ENCODE measurements around the gene USB1. TPM values are rescaled to one million over a fixed set of nuclear protein-coding genes. Genes with fewer than 3 reads are reported as not detected.

The USB1 gene
- total and polyA plus RNA-seq, 2 experiments from 2014 or later = 7.6 to 48.4 TPM

- no peaks in the 10 kb centered on the region for H4K20me1 ChIP-seq (ENCODE audit: insufficient read depth)
- no peaks in the 10 kb centered on the region for H3K4me1 ChIP-seq (ENCODE audit: insufficient read depth)
- H3K36me3 ChIP-seq (ENCODE audit: low read depth) = no peaks in the 10 kb centered on the region
- no peak for TF ChIP-seq EZH2phosphoT487 (IDR thresholded peaks at IDR 0.05; ENCODE audit: insufficient read depth, low read depth)
- no peaks in the 10 kb centered on the region for H3K79me2 ChIP-seq (ENCODE audit: insufficient read depth)
- H3K9me2 ChIP-seq (ENCODE audit: insufficient read depth) = no peaks in the 10 kb centered on the region
- H3K27me3 ChIP-seq (replicated peaks; ENCODE audit: insufficient read depth) = no peaks in the 10 kb centered on the region
- no peak overlapping the region for H2AFZ ChIP-seq
- H3K27ac ChIP-seq = no peak overlapping the region
- H3K4me3 ChIP-seq = no peak overlapping the region
- H3K9ac ChIP-seq = no peak overlapping the region
- H3K9me3 ChIP-seq (ENCODE audit: low read depth) = no peaks in the 10 kb centered on the region
- in situ Hi-C loops (cut with MboI) = loop anchor here (10.0 kb wide), 1 partner anchor 81 kb away; no protein-coding TSS in a partner anchor
- no peak overlapping the region for H3K4me2 ChIP-seq (ENCODE audit: unreplicated experiment)
- no peaks in the 10 kb centered on the region for H3F3A ChIP-seq (ENCODE audit: insufficient read depth)
- DNase-seq = no peak
- WGBS, 2 experiments (ENCODE audit: low coverage in 1 of 2, low lambda C conversion rate in 2 of 2, missing lambda C conversion rate in 2 of 2) = 62 to 79% methylated on average over 9 to 14 of the region's 14 CpGs
Observed at GRCh38 chr16:58034128-58034685, 33.0 kb downstream of the USB1 start.

- no peak overlapping the region for H3K4me3 ChIP-seq
- H4K20me1 ChIP-seq (ENCODE audit: insufficient read depth) = no peaks in the 10 kb centered on the region
- no peaks in the 10 kb centered on the region for H3K4me1 ChIP-seq (ENCODE audit: insufficient read depth)
- H3K9ac ChIP-seq = no peak overlapping the region
- TF ChIP-seq EZH2 (IDR thresholded peaks at IDR 0.05; ENCODE audit: insufficient read depth, poor library complexity, severe bottlenecking) (no peak), EZH2phosphoT487 (IDR thresholded peaks at IDR 0.05; ENCODE audit: insufficient read depth, low read depth) (no peak)
- 77 to 80% methylated on average over 10 to 11 of the region's 11 CpGs for WGBS, 2 experiments (ENCODE audit: low coverage in 1 of 2, low lambda C conversion rate in 2 of 2, missing lambda C conversion rate in 2 of 2)
- in situ Hi-C loops (cut with MboI) = loop anchor here (10.0 kb wide), 1 partner anchor 80 kb away; no protein-coding TSS in a partner anchor
- H3F3A ChIP-seq (ENCODE audit: insufficient read depth) = no peaks in the 10 kb centered on the region
- no peak for DNase-seq
- H3K9me3 ChIP-seq (ENCODE audit: low read depth) = no peaks in the 10 kb centered on the region
- H3K27ac ChIP-seq = no peak overlapping the region
- H3K27me3 ChIP-seq (replicated peaks; ENCODE audit: insufficient read depth) = no peaks in the 10 kb centered on the region
- H2AFZ ChIP-seq = no peak overlapping the region
- no peaks in the 10 kb centered on the region for H3K36me3 ChIP-seq (ENCODE audit: low read depth)
- H3K79me2 ChIP-seq (ENCODE audit: insufficient read depth) = no peaks in the 10 kb centered on the region
- no peak overlapping the region for H3K4me2 ChIP-seq (ENCODE audit: unreplicated experiment)
- H3K9me2 ChIP-seq (ENCODE audit: insufficient read depth) = no peaks in the 10 kb centered on the region
Observed at GRCh38 chr16:58034774-58035173, 33.6 kb downstream of the USB1 start.

- no peak overlapping the region for H3K9ac ChIP-seq
- H3K79me2 ChIP-seq (ENCODE audit: insufficient read depth) = no peaks in the 10 kb centered on the region
- no peaks in the 10 kb centered on the region for H3K27me3 ChIP-seq (replicated peaks; ENCODE audit: insufficient read depth)
- H3K9me3 ChIP-seq (ENCODE audit: low read depth) = no peaks in the 10 kb centered on the region
- in situ Hi-C loops (cut with MboI) = loop anchor here (10.0 kb wide), 1 partner anchor 79 kb away; no protein-coding TSS in a partner anchor
- H4K20me1 ChIP-seq (ENCODE audit: insufficient read depth) = no peaks in the 10 kb centered on the region
- no peaks in the 10 kb centered on the region for H3K36me3 ChIP-seq (ENCODE audit: low read depth)
- no peak overlapping the region for H3K4me2 ChIP-seq (ENCODE audit: unreplicated experiment)
- H2AFZ ChIP-seq = no peak overlapping the region
- no peaks in the 10 kb centered on the region for H3F3A ChIP-seq (ENCODE audit: insufficient read depth)
- H3K4me1 ChIP-seq (ENCODE audit: insufficient read depth) = no peaks in the 10 kb centered on the region
- no peak for DNase-seq
- WGBS, 2 experiments (ENCODE audit: low coverage in 1 of 2, low lambda C conversion rate in 2 of 2, missing lambda C conversion rate in 2 of 2) = 57 to 58% methylated on average over 14 of the region's 14 CpGs
- no peak overlapping the region for H3K27ac ChIP-seq
- no peak overlapping the region for H3K4me3 ChIP-seq
- no peaks in the 10 kb centered on the region for H3K9me2 ChIP-seq (ENCODE audit: insufficient read depth)
- TF ChIP-seq EZH2phosphoT487 (IDR thresholded peaks at IDR 0.05; ENCODE audit: insufficient read depth, low read depth) = no peak
- TF ChIP-seq EZH2 (IDR thresholded peaks at IDR 0.05; ENCODE audit: insufficient read depth, poor library complexity, severe bottlenecking) = no peak
Observed at GRCh38 chr16:58035356-58036170, 34.4 kb downstream of the USB1 start.

- H3K4me2 ChIP-seq (ENCODE audit: unreplicated experiment) = no peak overlapping the region
- H4K20me1 ChIP-seq (ENCODE audit: insufficient read depth) = no peaks in the 10 kb centered on the region
- no peaks in the 10 kb centered on the region for H3K36me3 ChIP-seq (ENCODE audit: low read depth)
- no peak overlapping the region for H3K9ac ChIP-seq
- H3F3A ChIP-seq (ENCODE audit: insufficient read depth) = no peaks in the 10 kb centered on the region
- in situ Hi-C loops (cut with MboI) = loop anchor here (10.0 kb wide), 1 partner anchor 78 kb away; no protein-coding TSS in a partner anchor
- H3K27ac ChIP-seq = no peak overlapping the region
- H3K4me3 ChIP-seq = no peak overlapping the region
- H2AFZ ChIP-seq = no peak overlapping the region
- no peaks in the 10 kb centered on the region for H3K9me3 ChIP-seq (ENCODE audit: low read depth)
- no peak for TF ChIP-seq EZH2 (IDR thresholded peaks at IDR 0.05; ENCODE audit: insufficient read depth, poor library complexity, severe bottlenecking)
- TF ChIP-seq EZH2phosphoT487 (IDR thresholded peaks at IDR 0.05; ENCODE audit: insufficient read depth, low read depth) = no peak
- H3K4me1 ChIP-seq (ENCODE audit: insufficient read depth) = no peaks in the 10 kb centered on the region
- no peak for DNase-seq
- H3K9me2 ChIP-seq (ENCODE audit: insufficient read depth) = no peaks in the 10 kb centered on the region
- H3K27me3 ChIP-seq (replicated peaks; ENCODE audit: insufficient read depth) = no peaks in the 10 kb centered on the region
- WGBS, 2 experiments (ENCODE audit: low coverage in 1 of 2, low lambda C conversion rate in 2 of 2, missing lambda C conversion rate in 2 of 2) = 57 to 76% methylated on average over 6 of the region's 6 CpGs
- no peaks in the 10 kb centered on the region for H3K79me2 ChIP-seq (ENCODE audit: insufficient read depth)
Observed at GRCh38 chr16:58036943-58037342, 35.7 kb downstream of the USB1 start.
